Common myeloid progenitor, CD34-positive (primary cell): ENCODE data around the gene IDE.
A peak's percentile ranks its signal among the peaks of the same experiment; 100 is the strongest.

Source experiments
- CTCF ChIA-PET: fragments of 350-600 bp; sonication (Branson Sonifier 250); formaldehyde crosslinking; loops from one replicate; lab custom pipeline; 2021; ENCODE audit warnings: antibody characterized with exemption; lab: Charles Lee
- POLR2A ChIA-PET: fragments of 350-600 bp; sonication (Branson Sonifier 250); formaldehyde crosslinking; loops from one replicate; lab custom pipeline; 2021; ENCODE audit warnings: antibody characterized with exemption; lab: Charles Lee
- DNase-seq, 3 donors: peaks; one replicate each; pipeline versions ENCODE4 v3.0.0 to v3.0.0-alpha.2; 2013
- H3K27ac ChIP-seq, 2 experiments: 1 replicate in 1 of 2; 2 replicates in 1 of 2; pipeline ENCODE4 v1.7.0; 2013; ENCODE audit warnings: inconsistent platforms in 2 of 2, low read length in 2 of 2, mild to moderate bottlenecking in 2 of 2, low read depth in 1 of 2, moderate library complexity in 1 of 2; ENCODE audit not compliant: severe bottlenecking in 2 of 2, insufficient read depth in 1 of 2, poor library complexity in 1 of 2
- H3K27me3 ChIP-seq, 5 experiments: replicated peaks in 2 of 5; 1 replicate in 3 of 5; 2 replicates in 2 of 5; pipeline versions ENCODE4 v1.6.1 to v1.7.0; 2013; ENCODE audit warnings: low read length in 4 of 5, mild to moderate bottlenecking in 2 of 5, moderate library complexity in 2 of 5, inconsistent platforms in 1 of 5; ENCODE audit not compliant: insufficient read depth in 5 of 5, control insufficient read depth in 4 of 5
- H3K36me3 ChIP-seq, 4 experiments: 1 replicate in 2 of 4; 2 replicates in 2 of 4; pipeline versions ENCODE4 v1.6.1 to v1.7.0; 2013; ENCODE audit warnings: low read length in 3 of 4, control low read depth in 1 of 4, mild to moderate bottlenecking in 1 of 4; ENCODE audit not compliant: control insufficient read depth in 4 of 4, insufficient read depth in 4 of 4
- H3K4me1 ChIP-seq, 4 experiments: 1 replicate in 3 of 4; 2 replicates in 1 of 4; pipeline versions ENCODE4 v1.6.1 to v1.7.1; 2013; ENCODE audit warnings: low read length in 3 of 4, mild to moderate bottlenecking in 3 of 4, control low read depth in 1 of 4, inconsistent platforms in 1 of 4, moderate library complexity in 1 of 4; ENCODE audit not compliant: control insufficient read depth in 4 of 4, insufficient read depth in 4 of 4; ENCODE audit errors: control extremely low read depth in 1 of 4
- H3K4me3 ChIP-seq, 7 experiments: 1 replicate in 4 of 7; 2 replicates in 3 of 7; pipeline versions ENCODE4 v1.5.1 to v1.7.0; 2013; ENCODE audit warnings: mild to moderate bottlenecking in 7 of 7, low read length in 6 of 7, moderate library complexity in 6 of 7, inconsistent platforms in 2 of 7, low read depth in 2 of 7, control low read depth in 1 of 7; ENCODE audit not compliant: insufficient read depth in 4 of 7, control insufficient read depth in 1 of 7; ENCODE audit errors: extremely low read depth in 1 of 7
- H3K9me3 ChIP-seq, 5 experiments: 1 replicate in 4 of 5; 2 replicates in 1 of 5; pipeline versions ENCODE4 v1.6.1 to v1.7.1; 2013; ENCODE audit warnings: low read length in 4 of 5, mild to moderate bottlenecking in 2 of 5, inconsistent platforms in 1 of 5, low read depth in 1 of 5, moderate library complexity in 1 of 5; ENCODE audit not compliant: control insufficient read depth in 4 of 5, insufficient read depth in 2 of 5; ENCODE audit errors: control extremely low read depth in 1 of 5
- WGBS: methylation state at CpG from one replicate; pipeline ENCODE4 v1.1.5; 2013; ENCODE audit not compliant: insufficient coverage; 5-methylcytosine and 5-hydroxymethylcytosine counted together

IDE gene

DNA sequence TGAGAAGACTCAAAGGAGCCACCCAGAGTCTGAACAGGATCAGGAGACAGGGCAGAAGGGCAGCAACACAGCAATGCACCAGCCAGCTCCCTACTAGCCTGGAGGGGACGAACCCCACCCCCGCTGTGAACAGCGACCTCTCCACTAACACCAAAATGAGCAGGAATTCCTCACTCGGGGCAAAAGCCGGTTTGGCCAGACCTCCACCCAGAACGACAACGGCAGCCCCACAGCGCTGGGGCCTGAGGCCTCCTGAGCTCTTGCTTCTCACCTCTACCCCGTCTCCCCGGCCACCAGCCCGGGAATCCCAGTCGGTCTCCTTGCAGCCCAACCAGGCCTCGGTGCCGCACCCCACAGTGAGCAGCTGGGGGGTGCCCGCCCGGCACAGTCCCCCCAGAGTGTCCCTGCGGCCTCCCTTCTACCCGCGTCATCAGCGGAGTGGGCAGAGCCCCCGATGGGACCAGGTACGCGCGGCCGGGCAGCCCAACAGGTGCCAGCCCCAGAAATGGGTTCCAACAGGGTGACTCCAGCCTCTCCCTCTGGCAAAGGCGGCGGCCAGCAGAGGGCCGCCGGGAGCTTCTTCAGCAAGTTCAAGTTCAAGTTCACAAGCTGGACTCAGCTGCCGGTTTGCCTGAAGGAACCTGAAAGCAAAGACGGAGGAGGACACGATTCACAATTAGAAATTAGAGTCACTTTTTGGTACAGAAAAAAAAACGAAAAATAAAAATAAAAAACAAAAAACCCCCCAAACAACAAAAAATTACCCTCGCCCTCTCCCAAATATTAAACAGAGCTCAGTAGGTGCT is 153.9 kb downstream of the IDE start:
- H3K27ac ChIP-seq, result no peak overlapping the region
- H3K27me3 ChIP-seq, result peaks cover 0 to 4% (median 0%) of the 10 kb centered on the region in 5 experiments
- peak overlapping the region in 6 of 7 experiments; percentile 9 to 74 (median 49) for H3K4me3 ChIP-seq
- POLR2A ChIA-PET, result interaction anchor here (0.6 kb wide), 1 partner anchor 299 kb away, joined by 3 read pairs; no protein-coding TSS in a partner anchor
- 63% methylated on average over 32 of the region's 34 CpGs for WGBS
- H3K9me3 ChIP-seq, result peaks cover 0 to 23% (median 3%) of the 10 kb centered on the region in 5 experiments
- H3K4me1 ChIP-seq, result peaks cover 0 to 7% (median 2%) of the 10 kb centered on the region in 4 experiments
- H3K36me3 ChIP-seq, result no peaks in the 10 kb centered on the region
- CTCF ChIA-PET, result interaction anchor here (1.0 to 1.4 kb wide), 4 partner anchors 9 to 14 kb away, joined by 3 to 4 read pairs (median 4); no protein-coding TSS in a partner anchor
- DNase-seq, result peak; percentile 24 to 48 (median 35)

DNA sequence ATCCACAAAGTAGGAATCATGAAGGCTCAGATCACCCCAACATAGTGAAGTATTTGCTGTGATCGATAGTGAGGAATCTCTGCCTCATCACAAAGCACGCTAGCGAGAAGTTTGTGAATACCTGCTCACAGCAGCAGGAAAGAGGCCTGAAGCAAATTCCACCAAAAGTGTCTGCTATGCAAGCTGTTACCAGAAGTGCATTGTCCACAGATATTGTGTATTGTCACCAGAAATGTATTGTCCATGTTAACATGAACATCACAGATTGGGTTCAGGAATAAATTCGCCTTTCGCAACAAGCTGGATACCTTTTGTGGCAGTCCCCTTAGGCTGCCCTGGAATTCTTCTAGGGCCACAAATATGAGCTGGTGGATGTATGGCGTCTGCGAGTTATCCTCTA is 155.0 kb downstream of the IDE start:
- peaks cover 0 to 4% (median 0%) of the 10 kb centered on the region in 5 experiments for H3K27me3 ChIP-seq
- peaks cover 0 to 23% (median 3%) of the 10 kb centered on the region in 5 experiments for H3K9me3 ChIP-seq
- ChIA-PET POLR2A (no interaction called here), CTCF (interaction anchor here (1.0 kb wide), 1 partner anchor 14 kb away, joined by 4 read pairs; no protein-coding TSS in a partner anchor)
- peaks cover 0 to 7% (median 2%) of the 10 kb centered on the region in 4 experiments for H3K4me1 ChIP-seq
- no peak overlapping the region for H3K4me3 ChIP-seq
- H3K27ac ChIP-seq, result no peak overlapping the region
- DNase-seq, result no peak
- H3K36me3 ChIP-seq, result no peaks in the 10 kb centered on the region
- 99% methylated on average over 7 of the region's 7 CpGs for WGBS

DNA sequence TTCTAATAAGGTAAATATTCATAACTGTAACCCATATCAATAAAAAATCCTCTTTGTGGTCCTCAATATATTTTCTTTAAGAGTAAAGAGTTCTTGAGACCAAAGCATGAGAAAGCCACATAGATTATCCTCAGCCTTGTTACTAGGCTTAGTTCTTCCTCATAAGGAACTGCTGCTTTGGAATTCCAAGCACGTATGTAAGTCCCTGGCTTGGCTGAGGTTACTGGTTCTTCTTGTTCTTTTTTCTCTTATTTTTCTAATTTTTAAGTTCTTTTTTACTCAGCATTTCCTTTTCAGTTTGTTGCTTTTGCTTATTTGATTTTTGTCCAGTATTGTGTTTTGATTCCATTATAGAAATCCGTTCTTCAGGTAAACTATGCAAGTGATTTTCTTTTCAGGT is 155.7 kb downstream of the IDE start:
- ChIA-PET POLR2A (no interaction called here), CTCF (no interaction called here)
- Histone ChIP-seq H3K36me3 (no peaks in the 10 kb centered on the region), H3K9me3 (peaks cover 0 to 17% (median 3%) of the 10 kb centered on the region in 5 experiments), H3K4me1 (peaks cover 0 to 7% (median 2%) of the 10 kb centered on the region in 4 experiments), H3K4me3 (no peak overlapping the region), H3K27ac (no peak overlapping the region), H3K27me3 (peaks cover 0 to 4% (median 0%) of the 10 kb centered on the region in 5 experiments)
- DNase-seq, result no peak
- WGBS, result 100% methylated on average over 1 of the region's 2 CpGs

- peaks cover 0 to 7% (median 0%) of the 10 kb centered on the region in 5 experiments for H3K9me3 ChIP-seq
- DNase-seq, result no peak
- CTCF ChIA-PET, result interaction anchor here (1.0 kb wide), 1 partner anchor 255 kb away, joined by 3 read pairs; no protein-coding TSS in a partner anchor
- 85% methylated on average over 4 of the region's 4 CpGs for WGBS
- H3K27me3 ChIP-seq, result no peaks in the 10 kb centered on the region
- POLR2A ChIA-PET, result no interaction called here
- H3K4me3 ChIP-seq, result no peak overlapping the region
- no peaks in the 10 kb centered on the region for H3K4me1 ChIP-seq
- H3K36me3 ChIP-seq, result no peaks in the 10 kb centered on the region
- no peak overlapping the region for H3K27ac ChIP-seq
Observed at GRCh38 chr10:92413519-92413918, 160.4 kb downstream of the IDE start.

- ChIA-PET POLR2A (no interaction called here), CTCF (no interaction called here)
- H3K4me3 ChIP-seq, result no peak overlapping the region
- H3K9me3 ChIP-seq, result peaks cover 0 to 7% (median 0%) of the 10 kb centered on the region in 5 experiments
- H3K27ac ChIP-seq, result no peak overlapping the region
- no peaks in the 10 kb centered on the region for H3K36me3 ChIP-seq
- no peak for DNase-seq
- no peaks in the 10 kb centered on the region for H3K4me1 ChIP-seq
- WGBS, result 97% methylated on average over 9 of the region's 9 CpGs
- H3K27me3 ChIP-seq, result no peaks in the 10 kb centered on the region
Observed at GRCh38 chr10:92413011-92413410, 160.9 kb downstream of the IDE start.

DNA sequence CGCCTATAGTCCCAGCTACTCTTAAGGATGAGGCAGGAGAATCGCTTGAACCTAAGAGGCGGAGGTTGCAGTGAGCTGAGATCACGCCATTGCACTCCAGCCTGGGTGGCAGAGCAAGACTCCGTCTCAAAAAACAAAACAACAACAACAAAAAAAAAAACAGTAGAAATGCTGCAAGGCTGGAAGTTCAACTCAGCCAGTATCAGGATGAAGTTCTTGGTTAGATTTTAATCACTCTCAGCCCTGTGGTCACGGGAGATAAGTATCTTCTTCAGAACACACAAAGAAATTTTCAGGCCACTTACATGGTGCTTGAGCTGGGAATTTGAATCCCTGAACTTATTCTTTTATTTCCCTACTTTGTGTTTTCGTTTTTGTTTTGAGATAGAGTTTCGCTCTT is 162.5 kb downstream of the IDE start:
- WGBS, result 87% methylated on average over 6 of the region's 8 CpGs
- peaks cover 0 to 5% (median 0%) of the 10 kb centered on the region in 5 experiments for H3K9me3 ChIP-seq
- H3K27me3 ChIP-seq, result no peaks in the 10 kb centered on the region
- CTCF ChIA-PET, result no interaction called here
- H3K4me1 ChIP-seq, result no peaks in the 10 kb centered on the region
- no peak for DNase-seq
- no peaks in the 10 kb centered on the region for H3K36me3 ChIP-seq
- H3K27ac ChIP-seq, result no peak overlapping the region
- H3K4me3 ChIP-seq, result no peak overlapping the region
- POLR2A ChIA-PET, result no interaction called here

GRCh38 chr10:92410501-92410900 is 163.4 kb downstream of the IDE start:
- DNase-seq, result no peak
- Histone ChIP-seq H3K27ac (no peak overlapping the region), H3K4me1 (no peaks in the 10 kb centered on the region), H3K9me3 (no peaks in the 10 kb centered on the region), H3K4me3 (no peak overlapping the region), H3K27me3 (no peaks in the 10 kb centered on the region), H3K36me3 (no peaks in the 10 kb centered on the region)
- WGBS, result no CpG with 5 or more reads among the region's 2 CpGs
- POLR2A ChIA-PET, result no interaction called here
- CTCF ChIA-PET, result no interaction called here
